Gastrocnemius medialis (tissue), 4 donors: ENCODE results near the gene IL1R1.

Source experiments
- CTCF ChIP-seq, 5 experiments: fragments of 450-650 bp in 3 of 5; fragments of 200-600 bp in 2 of 5; sonication (generic) in 2 of 5; IDR thresholded peaks in 4 of 5; conservative IDR thresholded peaks in 1 of 5; 1 replicate in 4 of 5; 2 replicates in 1 of 5; pipeline ENCODE4 v1.5.1; 2016 to 2019; ENCODE audit warnings: antibody characterized with exemption in 5 of 5, mild to moderate bottlenecking in 3 of 5, moderate library complexity in 3 of 5
- POLR2A ChIP-seq, 2 donors: fragments of 450-650 bp; IDR thresholded peaks; one replicate each; pipeline ENCODE4 v1.6.1; 2017; ENCODE audit warnings: antibody characterized with exemption in 2 of 2, mild to moderate bottlenecking in 2 of 2, moderate library complexity in 2 of 2

GRCh38 chr2:102122115-102122514, 20.4 kb upstream of the IL1R1 start:
- no peak for TF ChIP-seq CTCF (IDR thresholded peaks at IDR 0.05 in 4 of 5, conservative IDR thresholded peaks at IDR 0.05 in 1 of 5)
- TF ChIP-seq POLR2A (IDR thresholded peaks at IDR 0.05), result no peak
